H1 (cell line): Measurements from ENCODE around the gene RAD51B. TPM values are rescaled to one million over a fixed set of nuclear protein-coding genes. Genes with fewer than 3 reads are reported as not detected.

Experiments used
- CTCF ChIA-PET: fragments of 300-600 bp; sonication (Branson Sonifier 250); formaldehyde crosslinking; loops from one replicate; lab custom pipeline; 2021; ENCODE audit not compliant: partially characterized antibody; lab: Charles Lee
- POLR2A ChIA-PET: fragments of 300-600 bp; sonication (Branson Sonifier 250); formaldehyde crosslinking; loops from one replicate; lab custom pipeline; 2021; ENCODE audit warnings: inconsistent platforms; ENCODE audit not compliant: partially characterized antibody; lab: Charles Lee
- DNase-seq, 2 experiments: peaks; one replicate each; pipeline versions ENCODE4 v3.0.0 to v3.0.0-alpha.2; 2010 to 2022; ENCODE audit warnings: low spot score in 2 of 2, low read depth in 1 of 2, mixed read lengths in 1 of 2
- FAIRE-seq: peaks from 2 replicates; lab custom pipeline; 2011; peaks lifted over from hg19 to GRCh38; lab: Jason Lieb, UNC
- H2AFZ ChIP-seq: 2 replicates; pipeline ENCODE4 v1.8.1; 2012; ENCODE audit warnings: low read length, inconsistent platforms
- H2AK5ac ChIP-seq: 2 replicates; pipeline ENCODE4 v1.6.1; 2013; ENCODE audit warnings: low read depth, low read length
- H2BK120ac ChIP-seq: replicated peaks from 2 replicates; pipeline ENCODE3; 2013; ENCODE audit warnings: low read depth, low read length, inconsistent platforms
- H2BK12ac ChIP-seq: 2 replicates; pipeline ENCODE4 v1.6.1; 2013; ENCODE audit warnings: low read depth, low read length
- H2BK15ac ChIP-seq: 2 replicates; pipeline ENCODE4 v1.6.1; 2013; ENCODE audit warnings: low read length
- H2BK20ac ChIP-seq: 2 replicates; pipeline ENCODE4 v1.6.1; 2013; ENCODE audit warnings: low read length
- H2BK5ac ChIP-seq: 2 replicates; pipeline ENCODE4 v1.6.1; 2013; ENCODE audit warnings: low read depth, low read length
- H3K14ac ChIP-seq: 2 replicates; pipeline ENCODE4 v1.6.1; 2013; ENCODE audit warnings: inconsistent platforms; ENCODE audit not compliant: insufficient read length
- H3K18ac ChIP-seq: 2 replicates; pipeline ENCODE4 v1.6.1; 2013; ENCODE audit warnings: low read length; ENCODE audit errors: extremely low read depth
- H3K23ac ChIP-seq: 2 replicates; pipeline ENCODE4 v1.6.1; 2013; ENCODE audit warnings: inconsistent platforms; ENCODE audit not compliant: insufficient read length
- H3K23me2 ChIP-seq: 2 replicates; pipeline ENCODE4 v1.6.1; 2013; ENCODE audit warnings: low read depth, low read length
- H3K27ac ChIP-seq: 2 replicates; pipeline ENCODE4 v1.6.1; 2011; ENCODE audit warnings: low read depth, low read length, inconsistent platforms
- H3K27me3 ChIP-seq, 4 experiments: replicated peaks in 1 of 4; 1 replicate in 1 of 4; 2 replicates in 3 of 4; pipeline versions ENCODE4 v1.6.1 to v1.8.1; 2011 to 2013; ENCODE audit warnings: low read length in 3 of 4, mild to moderate bottlenecking in 3 of 4, inconsistent platforms in 2 of 4, mixed read lengths in 2 of 4, moderate library complexity in 1 of 4; ENCODE audit not compliant: control insufficient read depth in 3 of 4, insufficient read depth in 3 of 4; ENCODE audit errors: extremely low read depth in 1 of 4
- H3K36me3 ChIP-seq, 4 experiments: 2 replicates each; pipeline versions ENCODE4 v1.6.1 to v1.8.1; 2011 to 2013; ENCODE audit warnings: mild to moderate bottlenecking in 4 of 4, low read length in 3 of 4, moderate library complexity in 2 of 4, control low read depth in 1 of 4, inconsistent platforms in 1 of 4; ENCODE audit not compliant: insufficient read depth in 4 of 4, control insufficient read depth in 2 of 4
- H3K4ac ChIP-seq: replicated peaks from 2 replicates; pipeline ENCODE3; 2013; ENCODE audit warnings: low read length, low read depth, mixed read lengths, inconsistent platforms; ENCODE audit not compliant: insufficient read length
- H3K4me1 ChIP-seq, 4 experiments: replicated peaks in 1 of 4; 1 replicate in 1 of 4; 2 replicates in 3 of 4; pipeline versions ENCODE4 v1.6.1 to v1.8.1; 2011 to 2013; ENCODE audit warnings: low read length in 3 of 4, inconsistent platforms in 2 of 4, mixed read lengths in 1 of 4; ENCODE audit not compliant: insufficient read depth in 4 of 4, control insufficient read depth in 3 of 4
- H3K4me2 ChIP-seq, 2 experiments: 2 replicates each; pipeline versions ENCODE4 v1.6.1 to v1.8.1; 2011 to 2013; ENCODE audit warnings: low read depth in 2 of 2, low read length in 2 of 2, control low read depth in 1 of 2, inconsistent platforms in 1 of 2, mild to moderate bottlenecking in 1 of 2; ENCODE audit not compliant: insufficient read depth in 1 of 2
- H3K4me3 ChIP-seq, 4 experiments: fragments of 200-600, 300-600 bp in 1 of 4; sonication (generic), shearing (Covaris generic), sonication (Bioruptor Twin) in 1 of 4; 2 replicates each; pipeline versions ENCODE4 v1.5.1 to v1.8.1; 2011 to 2016; ENCODE audit warnings: low read length in 4 of 4, low read depth in 3 of 4, control low read depth in 2 of 4, inconsistent platforms in 2 of 4, mild to moderate bottlenecking in 2 of 4, mixed read lengths in 1 of 4, moderate library complexity in 1 of 4; ENCODE audit not compliant: insufficient read depth in 2 of 4; ENCODE audit errors: extremely low read depth in 1 of 4
- H3K56ac ChIP-seq: replicated peaks from 2 replicates; pipeline ENCODE3; 2013; ENCODE audit warnings: low read depth, mild to moderate bottlenecking, mixed read lengths, low read length, inconsistent platforms; ENCODE audit not compliant: insufficient read length
- H3K79me1 ChIP-seq: 2 replicates; pipeline ENCODE4 v1.6.1; 2013; ENCODE audit warnings: low read depth, low read length, control low read depth
- H3K79me2 ChIP-seq, 2 experiments: 2 replicates each; pipeline versions ENCODE4 v1.6.1 to v1.8.1; 2012 to 2013; ENCODE audit warnings: low read length in 2 of 2, mild to moderate bottlenecking in 2 of 2, inconsistent platforms in 1 of 2; ENCODE audit not compliant: insufficient read depth in 2 of 2, control insufficient read depth in 1 of 2
- H3K9ac ChIP-seq, 4 experiments: replicated peaks in 1 of 4; 1 replicate in 1 of 4; 2 replicates in 3 of 4; pipeline versions ENCODE4 v1.6.1 to v1.8.1; 2011 to 2013; ENCODE audit warnings: low read depth in 3 of 4, low read length in 3 of 4, control low read depth in 2 of 4, mild to moderate bottlenecking in 2 of 4, moderate library complexity in 2 of 4, inconsistent platforms in 1 of 4; ENCODE audit errors: extremely low read depth in 1 of 4
- H3K9me3 ChIP-seq, 2 experiments: 2 replicates each; pipeline versions ENCODE4 v1.6.1 to v1.8.1; 2012 to 2013; ENCODE audit warnings: mild to moderate bottlenecking in 2 of 2, moderate library complexity in 2 of 2, control low read depth in 1 of 2, inconsistent platforms in 1 of 2, low read depth in 1 of 2, low read length in 1 of 2, mixed read lengths in 1 of 2; ENCODE audit not compliant: insufficient read depth in 2 of 2
- H4K20me1 ChIP-seq, 2 experiments: replicated peaks in 1 of 2; 2 replicates each; pipeline versions ENCODE3 to v1.8.1; 2011 to 2013; ENCODE audit warnings: inconsistent platforms in 2 of 2, low read length in 2 of 2, mild to moderate bottlenecking in 1 of 2; ENCODE audit not compliant: insufficient read depth in 2 of 2, control insufficient read depth in 1 of 2
- H4K5ac ChIP-seq: 2 replicates; pipeline ENCODE4 v1.6.1; 2013; ENCODE audit warnings: low read length, low read depth, mixed read lengths, inconsistent platforms; ENCODE audit not compliant: insufficient read length
- H4K8ac ChIP-seq: 2 replicates; pipeline ENCODE4 v1.8.0; 2013; ENCODE audit warnings: mild to moderate bottlenecking, moderate library complexity, low read length, inconsistent platforms; ENCODE audit not compliant: insufficient read depth; ENCODE audit errors: extremely low read depth
- H4K91ac ChIP-seq: replicated peaks from 2 replicates; pipeline ENCODE3; 2013; ENCODE audit warnings: low read length, mixed read lengths, inconsistent platforms; ENCODE audit not compliant: insufficient read length
- BRCA1 ChIP-seq: IDR thresholded peaks from 2 replicates; pipeline ENCODE4 v1.6.1; 2012; ENCODE audit warnings: low read depth, low read length, improper control_type of control experiment
- CBX8 ChIP-seq: fragments of 300-800, 300-1000 bp; sonication (generic); IDR thresholded peaks from 2 replicates; pipeline ENCODE4 v1.7.1; 2016; ENCODE audit warnings: low read depth, low read length, borderline replicate concordance
- KDM4A ChIP-seq: IDR thresholded peaks from one replicate; pipeline ENCODE4 v1.7.1; 2012; ENCODE audit warnings: low read depth, mild to moderate bottlenecking, moderate library complexity, low read length, inconsistent platforms; ENCODE audit not compliant: severe bottlenecking
- MAFK ChIP-seq: IDR thresholded peaks from 2 replicates; pipeline ENCODE4 v1.6.1; 2012; ENCODE audit warnings: low read depth, mild to moderate bottlenecking, improper control_type of control experiment, low read length
- RAD21 ChIP-seq, 2 experiments: IDR thresholded peaks in 1 of 2; conservative IDR thresholded peaks in 1 of 2; 2 replicates each; pipeline ENCODE4 v1.6.1; 2011; ENCODE audit warnings: low read depth in 2 of 2, low read length in 2 of 2, improper control_type of control experiment in 1 of 2, inconsistent platforms in 1 of 2, mild to moderate bottlenecking in 1 of 2, moderate library complexity in 1 of 2
- RNF2 ChIP-seq: fragments of 200-900, 300-1000 bp; sonication (generic); IDR thresholded peaks from 2 replicates; pipeline ENCODE4 v1.7.1; 2016; ENCODE audit warnings: borderline replicate concordance, low read depth, mild to moderate bottlenecking, antibody characterized with exemption, low read length; ENCODE audit not compliant: poor library complexity, severe bottlenecking; ENCODE audit errors: missing control alignments
- TBP ChIP-seq: IDR thresholded peaks from 2 replicates; pipeline ENCODE4 v1.6.1; 2011; ENCODE audit warnings: low read depth, low read length, improper control_type of control experiment
- USF2 ChIP-seq: IDR thresholded peaks from 2 replicates; pipeline ENCODE4 v1.6.1; 2011; ENCODE audit warnings: low read length, improper control_type of control experiment
- WGBS, 2 experiments: shearing (Covaris generic) in 1 of 2; methylation state at CpG; one replicate each; pipeline versions ENCODE4 v1.1.6 to v1.1.7; 2013 to 2015; ENCODE audit warnings: low lambda C conversion rate in 2 of 2, mixed read lengths in 2 of 2, inconsistent platforms in 1 of 2, low coverage in 1 of 2, missing lambda C conversion rate in 1 of 2; ENCODE audit not compliant: insufficient replicate concordance in 2 of 2, insufficient coverage in 1 of 2, insufficient read length in 1 of 2; ENCODE audit errors: extremely low coverage in 1 of 2, missing lambda C conversion rate in 1 of 2; 5-methylcytosine and 5-hydroxymethylcytosine counted together
- polyA plus RNA-seq, 7 experiments: library from polyadenylated mRNA; depleted of rRNA in 3 of 7; stranded (reverse) in 5 of 7; unstranded in 2 of 7; fragments of >200 nt in 5 of 7; fragments of 200-250 nt in 2 of 7; gene quantifications; 1 replicate in 5 of 7; 2 replicates in 1 of 7; 4 replicates in 1 of 7; pipeline versions ENCODE4 v1.2.1 to v1.2.3, GENCODE V29; 2011 to 2013; ENCODE audit warnings: missing spikeins in 2 of 7, mixed read lengths in 2 of 7
- total RNA-seq: library from RNA; stranded (reverse); fragmentation: NEBNext Ultra II Directional; extraction: Animal tissue kit (Norgen Biotek cat#: 25700); gene quantifications from 2 replicates; pipeline ENCODE4 v1.2.1, GENCODE V29; 2021
- TF ChIP-seq, protein P1 (sequence below), 3 experiments: IDR thresholded peaks; 1 replicate in 2 of 3; 2 replicates in 1 of 3; pipeline versions ENCODE4 v1.5.1 to v1.6.1; 2011; ENCODE audit warnings: low read length in 3 of 3, mild to moderate bottlenecking in 3 of 3, inconsistent platforms in 2 of 3, low read depth in 1 of 3, moderate library complexity in 1 of 3; ENCODE audit not compliant: insufficient read depth in 1 of 3; ENCODE audit errors: control extremely low read depth in 1 of 3

Gene RAD51B
- total and polyA plus RNA-seq, 2 of the 8 experiments (the other 6 are each of a cell fraction or from before 2014, with no cell fraction given), result 3.9 to 14.9 TPM

DNA sequence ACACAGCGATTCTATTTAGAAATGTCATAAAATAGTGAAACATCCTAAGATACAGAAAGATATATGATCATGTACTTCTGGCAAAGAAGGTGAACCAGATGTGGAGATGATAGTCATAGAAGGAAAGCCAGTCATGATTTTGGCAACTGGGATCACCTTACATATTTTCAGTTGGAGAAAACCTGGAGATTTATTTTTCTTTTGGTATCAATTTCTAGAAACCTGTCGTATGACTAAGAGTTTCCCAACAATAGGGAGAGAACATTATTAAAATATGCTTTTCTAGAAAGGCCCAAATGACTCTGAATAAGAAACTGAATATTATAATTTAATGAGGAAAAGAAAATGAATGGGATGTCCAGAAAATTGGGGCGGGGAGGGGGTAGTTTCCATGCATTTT, 576.9 kb downstream of the RAD51B start:
- H2AFZ ChIP-seq, result no peak overlapping the region
- H4K91ac ChIP-seq, result no peak overlapping the region
- no peak overlapping the region for H3K4me3 ChIP-seq
- no peak overlapping the region for H2AK5ac ChIP-seq
- no peak overlapping the region for H3K4me2 ChIP-seq
- POLR2A ChIA-PET, result no interaction called here
- no peak overlapping the region for H3K9ac ChIP-seq
- H2BK5ac ChIP-seq, result no peak overlapping the region
- H3K23ac ChIP-seq, result no peak overlapping the region
- no peak overlapping the region for H4K8ac ChIP-seq
- no peak overlapping the region for H2BK15ac ChIP-seq
- H3K36me3 ChIP-seq, result no peaks in the 10 kb centered on the region
- H3K79me2 ChIP-seq, result no peaks in the 10 kb centered on the region
- no peak overlapping the region for H2BK12ac ChIP-seq
- no peaks in the 10 kb centered on the region for H3K27me3 ChIP-seq
- H2BK120ac ChIP-seq, result no peak overlapping the region
- no peaks in the 10 kb centered on the region for H3K79me1 ChIP-seq
- H3K9me3 ChIP-seq, result no peaks in the 10 kb centered on the region
- no peak overlapping the region for H3K14ac ChIP-seq
- no peak overlapping the region for H3K27ac ChIP-seq
- no peak overlapping the region for H3K18ac ChIP-seq
- H3K23me2 ChIP-seq, result no peaks in the 10 kb centered on the region; the same call in 1 of the 2 replicates
- FAIRE-seq, result no peak
- H4K20me1 ChIP-seq, result no peaks in the 10 kb centered on the region
- no peak for DNase-seq
- H3K4ac ChIP-seq, result no peak overlapping the region
- no peak overlapping the region for H3K56ac ChIP-seq
- no peak overlapping the region for H2BK20ac ChIP-seq
- CTCF ChIA-PET, result no interaction called here
- peaks cover 3 to 10% (median 4%) of the 10 kb centered on the region in 4 experiments for H3K4me1 ChIP-seq
- WGBS, 2 experiments, result 83% methylated on average over 3 of the region's 3 CpGs; no CpG with 5 or more reads in 1 of the 2 experiments
- no peak overlapping the region for H4K5ac ChIP-seq
- no peak for TF ChIP-seq RNF2
- no peak for TF ChIP-seq BRCA1
- TF ChIP-seq CBX8, result no peak
- TF ChIP-seq, protein P1, sequence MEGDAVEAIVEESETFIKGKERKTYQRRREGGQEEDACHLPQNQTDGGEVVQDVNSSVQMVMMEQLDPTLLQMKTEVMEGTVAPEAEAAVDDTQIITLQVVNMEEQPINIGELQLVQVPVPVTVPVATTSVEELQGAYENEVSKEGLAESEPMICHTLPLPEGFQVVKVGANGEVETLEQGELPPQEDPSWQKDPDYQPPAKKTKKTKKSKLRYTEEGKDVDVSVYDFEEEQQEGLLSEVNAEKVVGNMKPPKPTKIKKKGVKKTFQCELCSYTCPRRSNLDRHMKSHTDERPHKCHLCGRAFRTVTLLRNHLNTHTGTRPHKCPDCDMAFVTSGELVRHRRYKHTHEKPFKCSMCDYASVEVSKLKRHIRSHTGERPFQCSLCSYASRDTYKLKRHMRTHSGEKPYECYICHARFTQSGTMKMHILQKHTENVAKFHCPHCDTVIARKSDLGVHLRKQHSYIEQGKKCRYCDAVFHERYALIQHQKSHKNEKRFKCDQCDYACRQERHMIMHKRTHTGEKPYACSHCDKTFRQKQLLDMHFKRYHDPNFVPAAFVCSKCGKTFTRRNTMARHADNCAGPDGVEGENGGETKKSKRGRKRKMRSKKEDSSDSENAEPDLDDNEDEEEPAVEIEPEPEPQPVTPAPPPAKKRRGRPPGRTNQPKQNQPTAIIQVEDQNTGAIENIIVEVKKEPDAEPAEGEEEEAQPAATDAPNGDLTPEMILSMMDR (IDR thresholded peaks at IDR 0.05; ENCODE audit: control extremely low read depth in 1 of 3, insufficient read depth in 1 of 3, low read depth in 1 of 3, low read length in 3 of 3), result no peak
- no peak for TF ChIP-seq TBP
- TF ChIP-seq MAFK, result no peak
- no peak for TF ChIP-seq RAD21 (IDR thresholded peaks at IDR 0.05 in 1 of 2, conservative IDR thresholded peaks at IDR 0.05 in 1 of 2; ENCODE audit: low read depth in 2 of 2, low read length in 2 of 2)
- TF ChIP-seq KDM4A, result no peak
- TF ChIP-seq USF2, result no peak
